ENCODE measurements around the gene RRP1. TPM values are rescaled to one million over a fixed set of nuclear protein-coding genes. Genes with fewer than 3 reads are reported as not detected.
"Not testable (repeated sequence)": the region's sequence is repeated elsewhere in the genome, so short reads cannot be mapped to it uniquely, and the experiment has no call there.

Gene RRP1
- total RNA-seq, 4 donors from 2014 or later = 9.1 to 18.9 (median 16.3) TPM

DNA sequence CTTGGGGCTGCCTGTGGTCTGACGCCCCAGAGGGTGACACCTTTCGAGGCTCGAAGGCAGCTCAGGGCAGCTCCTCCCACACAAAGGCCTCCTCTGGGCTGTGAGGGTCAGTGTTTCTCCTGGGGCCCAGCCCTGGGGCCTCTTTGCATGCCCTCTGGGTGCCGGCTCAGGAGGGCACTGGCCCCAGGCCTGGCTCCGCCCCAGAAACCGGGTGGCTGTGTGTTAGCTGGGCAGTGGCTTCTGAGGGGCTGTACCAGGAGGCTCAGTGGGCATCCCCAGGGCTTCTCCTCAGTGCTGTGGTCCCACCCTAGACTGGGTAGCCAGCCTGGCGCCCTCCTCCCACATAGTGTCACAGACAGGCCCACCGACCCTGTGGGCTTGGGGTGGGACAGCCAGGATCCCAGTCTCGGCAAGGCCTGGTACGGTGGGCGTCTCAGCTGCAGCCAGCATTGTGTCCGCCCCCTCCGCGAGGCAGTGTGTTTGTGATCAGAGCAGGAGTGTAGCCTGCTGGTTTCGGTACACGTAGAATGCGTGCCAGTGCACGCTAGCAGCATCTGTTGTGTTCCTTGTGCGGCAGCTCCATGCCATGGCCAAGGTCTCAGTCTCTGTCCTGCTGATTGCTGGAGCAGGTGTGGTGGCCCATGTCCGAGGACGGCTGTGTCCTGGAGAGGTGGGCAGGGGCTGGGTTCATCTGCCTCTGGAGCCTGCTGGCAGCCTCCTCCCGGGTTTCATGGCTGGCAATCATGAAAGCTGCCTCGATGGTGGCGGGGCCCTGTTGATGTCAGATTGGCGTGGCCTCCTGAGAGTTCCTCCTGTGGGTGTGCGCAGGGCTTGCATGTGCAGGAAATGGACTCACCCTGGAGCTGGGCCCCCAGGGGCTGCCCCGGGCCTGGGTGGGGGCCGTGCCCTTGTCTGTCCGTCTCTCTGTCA is 28.0 kb downstream of the RRP1 start:
- Histone ChIP-seq H3K36me3 (no peaks in the 10 kb centered on the region), H3K9me3 (peaks cover 0 to 7% (median 3%) of the 10 kb centered on the region in 4 donors), H3K27me3 (peaks cover 0 to 18% (median 0%) of the 10 kb centered on the region in 4 donors), H3K27ac (replicated peaks in 1 of 4) (no peak overlapping the region), H3K4me1 (peaks cover 0 to 2% (median 0%) of the 10 kb centered on the region in 4 donors), H3K4me3 (no peak overlapping the region)
- WGBS = 85% methylated on average over 14 of the region's 29 CpGs
- TF ChIP-seq, protein P1, sequence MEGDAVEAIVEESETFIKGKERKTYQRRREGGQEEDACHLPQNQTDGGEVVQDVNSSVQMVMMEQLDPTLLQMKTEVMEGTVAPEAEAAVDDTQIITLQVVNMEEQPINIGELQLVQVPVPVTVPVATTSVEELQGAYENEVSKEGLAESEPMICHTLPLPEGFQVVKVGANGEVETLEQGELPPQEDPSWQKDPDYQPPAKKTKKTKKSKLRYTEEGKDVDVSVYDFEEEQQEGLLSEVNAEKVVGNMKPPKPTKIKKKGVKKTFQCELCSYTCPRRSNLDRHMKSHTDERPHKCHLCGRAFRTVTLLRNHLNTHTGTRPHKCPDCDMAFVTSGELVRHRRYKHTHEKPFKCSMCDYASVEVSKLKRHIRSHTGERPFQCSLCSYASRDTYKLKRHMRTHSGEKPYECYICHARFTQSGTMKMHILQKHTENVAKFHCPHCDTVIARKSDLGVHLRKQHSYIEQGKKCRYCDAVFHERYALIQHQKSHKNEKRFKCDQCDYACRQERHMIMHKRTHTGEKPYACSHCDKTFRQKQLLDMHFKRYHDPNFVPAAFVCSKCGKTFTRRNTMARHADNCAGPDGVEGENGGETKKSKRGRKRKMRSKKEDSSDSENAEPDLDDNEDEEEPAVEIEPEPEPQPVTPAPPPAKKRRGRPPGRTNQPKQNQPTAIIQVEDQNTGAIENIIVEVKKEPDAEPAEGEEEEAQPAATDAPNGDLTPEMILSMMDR (IDR thresholded peaks at IDR 0.05) = no peak
- TF ChIP-seq POLR2A (IDR thresholded peaks at IDR 0.05; ENCODE audit: low read depth) = no peak
- no peak for TF ChIP-seq POLR2AphosphoS5 (IDR thresholded peaks at IDR 0.05)
- TF ChIP-seq EP300 (IDR thresholded peaks at IDR 0.05) = no peak
- no peak for DNase-seq (ENCODE audit: extremely low spot score)
- intact Hi-C loops (cut with DNase I) = no loop called here

DNA sequence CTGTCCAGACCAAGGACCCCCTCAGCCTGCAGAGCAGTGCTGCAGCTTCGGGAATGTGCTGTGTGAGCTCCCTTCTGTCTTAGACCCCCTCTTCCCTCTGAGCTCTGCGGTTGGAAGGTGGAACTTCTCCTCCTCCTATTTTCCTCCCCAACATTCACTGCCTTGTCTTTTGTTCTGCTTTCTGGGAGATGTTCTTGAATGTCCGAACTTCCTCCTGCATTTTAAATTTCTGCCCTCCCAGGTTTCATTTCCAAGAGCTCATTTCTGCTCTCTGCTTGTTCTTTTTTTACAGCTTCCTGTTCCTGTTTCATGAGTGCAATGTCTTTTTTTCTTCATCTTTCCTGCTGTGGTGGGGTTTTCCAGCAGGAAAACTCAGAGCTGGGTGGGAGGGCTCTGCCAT is 29.3 kb downstream of the RRP1 start:
- no peak overlapping the region for H3K4me3 ChIP-seq
- no peaks in the 10 kb centered on the region for H3K36me3 ChIP-seq
- intact Hi-C loops (cut with DNase I) = no loop called here
- no peak for TF ChIP-seq POLR2A (IDR thresholded peaks at IDR 0.05; ENCODE audit: low read depth)
- no peak for TF ChIP-seq EP300 (IDR thresholded peaks at IDR 0.05)
- TF ChIP-seq POLR2AphosphoS5 (IDR thresholded peaks at IDR 0.05) = no peak
- TF ChIP-seq, protein P1 (IDR thresholded peaks at IDR 0.05) = no peak
- DNase-seq (ENCODE audit: extremely low spot score) = no peak
- no peaks in the 10 kb centered on the region for H3K4me1 ChIP-seq
- H3K27ac ChIP-seq (replicated peaks in 1 of 4) = no peak overlapping the region
- H3K9me3 ChIP-seq = peaks cover 0 to 7% (median 3%) of the 10 kb centered on the region in 4 donors
- peaks cover 0 to 18% (median 0%) of the 10 kb centered on the region in 4 donors for H3K27me3 ChIP-seq
- WGBS = 87% methylated on average over 3 of the region's 3 CpGs

DNA sequence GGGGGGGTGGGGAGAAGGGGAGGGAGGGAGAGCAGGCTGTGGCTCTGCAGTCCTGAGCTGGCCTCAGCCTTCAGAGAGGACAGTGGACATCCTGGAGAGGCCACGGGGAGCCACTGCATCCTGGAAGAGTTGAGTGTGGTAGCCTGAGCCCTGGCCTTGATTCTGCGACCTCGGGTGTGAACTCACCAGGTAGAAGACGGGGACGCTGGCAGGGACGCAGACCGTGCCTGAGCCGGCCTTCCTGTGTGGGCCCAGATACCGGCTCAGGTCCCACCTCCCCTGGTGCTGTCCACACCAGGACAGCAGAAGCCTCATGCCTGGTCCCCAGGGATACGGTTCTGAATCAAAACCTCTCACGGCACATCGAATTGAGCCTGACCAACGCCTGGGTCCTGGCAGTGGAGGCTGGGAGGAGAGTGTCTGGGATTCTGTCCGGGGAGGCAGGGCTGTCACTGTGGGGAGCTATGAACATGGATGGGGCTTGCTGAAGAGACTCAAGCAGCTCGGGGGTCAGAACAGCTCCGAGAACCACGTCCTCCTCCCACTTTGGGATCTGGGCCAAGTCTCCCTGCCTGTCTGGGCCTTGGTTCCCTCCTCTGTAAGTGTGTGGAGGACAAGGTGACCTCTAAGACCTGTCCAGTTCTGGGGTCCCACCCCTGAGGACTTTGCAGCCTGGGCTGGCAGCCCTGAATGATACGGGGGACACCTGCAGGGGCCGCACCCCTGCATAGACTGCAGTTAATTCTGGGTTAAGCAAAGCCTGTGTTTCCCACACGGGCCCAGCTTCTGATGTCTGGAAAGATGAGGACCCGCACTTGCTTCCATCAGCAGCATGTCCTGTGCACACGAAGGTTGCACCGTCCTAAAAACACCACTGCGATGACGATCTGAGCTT is 30.4 kb downstream of the RRP1 start:
- DNase-seq (ENCODE audit: extremely low spot score) = no peak
- Histone ChIP-seq H3K4me1 (no peaks in the 10 kb centered on the region), H3K36me3 (no peaks in the 10 kb centered on the region), H3K27me3 (peaks cover 0 to 18% (median 0%) of the 10 kb centered on the region in 4 donors), H3K4me3 (no peak overlapping the region), H3K9me3 (peaks cover 0 to 7% (median 3%) of the 10 kb centered on the region in 4 donors), H3K27ac (replicated peaks in 1 of 4) (no peak overlapping the region)
- no peak for TF ChIP-seq EP300 (IDR thresholded peaks at IDR 0.05)
- no peak for TF ChIP-seq POLR2A (IDR thresholded peaks at IDR 0.05; ENCODE audit: low read depth)
- TF ChIP-seq, protein P1 (IDR thresholded peaks at IDR 0.05) = no peak
- no peak for TF ChIP-seq POLR2AphosphoS5 (IDR thresholded peaks at IDR 0.05)
- intact Hi-C loops (cut with DNase I) = no loop called here
- WGBS = 90% methylated on average over 21 of the region's 25 CpGs

DNA sequence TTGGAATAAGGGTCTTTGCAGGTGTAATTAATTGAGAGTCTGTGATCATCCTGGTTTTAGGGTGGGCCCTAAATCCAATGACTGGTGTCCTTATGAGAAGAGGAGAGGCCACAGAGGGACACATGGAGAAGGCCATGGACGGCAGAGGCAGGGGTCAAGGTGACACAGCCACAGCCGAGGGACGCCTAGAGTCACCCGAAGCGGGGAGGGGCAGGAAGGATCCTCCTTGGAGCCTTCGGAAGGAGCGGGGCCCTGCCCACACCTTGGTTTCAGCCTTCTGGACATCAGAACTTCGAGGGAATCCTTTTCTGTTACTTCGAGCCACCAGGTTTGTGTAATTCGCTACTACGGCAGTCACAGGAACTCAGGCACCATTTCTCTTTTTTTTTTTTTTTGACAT is 31.1 kb downstream of the RRP1 start:
- 89% methylated on average over 11 of the region's 11 CpGs for WGBS
- no peak for DNase-seq (ENCODE audit: extremely low spot score)
- TF ChIP-seq POLR2AphosphoS5 (IDR thresholded peaks at IDR 0.05) (no peak), POLR2A (IDR thresholded peaks at IDR 0.05; ENCODE audit: low read depth) (no peak), EP300 (IDR thresholded peaks at IDR 0.05) (no peak)
- TF ChIP-seq, protein P1 (IDR thresholded peaks at IDR 0.05) = no peak
- Histone ChIP-seq H3K27ac (replicated peaks in 1 of 4) (no peak overlapping the region), H3K4me1 (no peaks in the 10 kb centered on the region), H3K4me3 (no peak overlapping the region), H3K27me3 (peaks cover 0 to 18% (median 0%) of the 10 kb centered on the region in 4 donors), H3K9me3 (peaks cover 0 to 7% (median 3%) of the 10 kb centered on the region in 4 donors), H3K36me3 (no peaks in the 10 kb centered on the region)
- intact Hi-C loops (cut with DNase I) = no loop called here

DNA sequence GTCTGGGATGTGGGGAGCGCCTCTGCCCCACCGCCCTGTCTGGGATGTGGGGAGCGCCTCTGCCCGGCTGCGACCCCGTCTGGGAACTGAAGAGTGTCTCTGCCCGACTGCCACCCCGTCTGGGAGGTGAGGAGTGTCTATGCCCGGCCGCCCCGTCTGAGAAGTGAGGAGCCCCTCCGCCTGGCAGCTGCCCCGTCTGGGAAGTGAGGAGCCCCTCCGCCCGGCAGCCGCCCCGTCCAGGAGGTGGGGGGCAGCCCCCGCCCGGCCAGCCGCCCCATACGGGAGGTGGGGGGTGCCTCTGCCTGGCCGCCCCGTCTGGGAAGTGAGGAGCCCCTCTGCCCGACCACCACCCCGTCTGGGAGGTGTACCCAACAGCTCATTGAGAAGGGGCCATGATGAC is 32.8 kb downstream of the RRP1 start:
- DNase-seq (ENCODE audit: extremely low spot score); H3K36me3 ChIP-seq; H3K4me3 ChIP-seq; H3K9me3 ChIP-seq; H3K27me3 ChIP-seq; H3K27ac ChIP-seq (replicated peaks in 1 of 4); intact Hi-C loops (cut with DNase I): not testable (repeated sequence)
- WGBS = 96% methylated on average over 11 of the region's 25 CpGs
- peaks cover 0 to 11% (median 7%) of the 10 kb centered on the region in 4 donors for H3K4me1 ChIP-seq

DNA sequence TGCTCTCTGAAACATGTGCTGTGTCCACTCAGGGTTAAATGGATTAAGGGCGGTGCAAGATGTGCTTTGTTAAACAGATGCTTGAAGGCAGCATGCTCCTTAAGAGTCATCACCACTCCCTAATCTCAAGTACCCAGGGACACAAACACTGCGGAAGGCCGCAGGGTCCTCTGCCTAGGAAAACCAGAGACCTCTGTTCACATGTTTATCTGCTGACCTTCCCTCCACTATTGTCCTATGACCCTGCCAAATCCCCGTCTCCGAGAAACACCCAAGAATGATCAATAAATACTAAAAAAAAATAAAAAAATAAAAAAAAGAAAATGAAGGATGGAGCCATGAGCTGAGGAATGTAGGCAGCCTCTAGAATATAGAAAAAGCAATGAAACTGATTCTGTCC is 33.4 kb downstream of the RRP1 start:
- H3K27me3 ChIP-seq; DNase-seq (ENCODE audit: extremely low spot score); H3K9me3 ChIP-seq; intact Hi-C loops (cut with DNase I); H3K27ac ChIP-seq (replicated peaks in 1 of 4); H3K36me3 ChIP-seq; H3K4me3 ChIP-seq: not testable (repeated sequence)
- 96% methylated on average over 2 of the region's 5 CpGs for WGBS
- peaks cover 0 to 13% (median 8%) of the 10 kb centered on the region in 4 donors for H3K4me1 ChIP-seq

All from esophagus muscularis mucosa (tissue), 4 donors.